HG02623 (cell line): Measurements from ENCODE around the gene PRKAR1B.

Experiments
- ATAC-seq: cut with Tn5 transposase; IDR thresholded peaks from one replicate; pipeline ENCODE4 v1.9.1; 2021; ENCODE audit warnings: moderate library complexity; ENCODE audit not compliant: unreplicated experiment

The PRKAR1B gene

GRCh38 chr7:727104-727805 lies at the start of gene PRKAR1B:
TSS of gene PRKAR1B (minus strand) at chr7:727281. CDS start at chr7:711505, 15,776 bp downstream.
- peak; percentile 31 for ATAC-seq

GRCh38 chr7:776381-776780 lies 49.3 kb upstream of the PRKAR1B start:
- no peak for ATAC-seq

GRCh38 chr7:774161-775109 lies 47.4 kb upstream of the PRKAR1B start:
- ATAC-seq, result no peak

- ATAC-seq, result no peak
These were observed 46.5 kb upstream of the PRKAR1B start for GRCh38 chr7:773622-773915.

- no peak for ATAC-seq
These were observed 46.0 kb upstream of the PRKAR1B start for GRCh38 chr7:772861-773621.

- no peak for ATAC-seq
These were observed 45.3 kb upstream of the PRKAR1B start for GRCh38 chr7:772392-772791.

GRCh38 chr7:772005-772294 lies 44.9 kb upstream of the PRKAR1B start:
- ATAC-seq, result no peak

- ATAC-seq, result no peak
These were observed 44.3 kb upstream of the PRKAR1B start for GRCh38 chr7:771234-772004.

- ATAC-seq, result no peak
These were observed 43.7 kb upstream of the PRKAR1B start for GRCh38 chr7:770741-771166.

GRCh38 chr7:770336-770735 lies 43.3 kb upstream of the PRKAR1B start:
- no peak for ATAC-seq

GRCh38 chr7:768881-769504 lies 41.9 kb upstream of the PRKAR1B start:
- ATAC-seq, result no peak

- ATAC-seq, result no peak
These were observed 41.1 kb upstream of the PRKAR1B start for GRCh38 chr7:767941-768731.

- no peak for ATAC-seq
These were observed 40.5 kb upstream of the PRKAR1B start for GRCh38 chr7:767580-767940.

- no peak for ATAC-seq
These were observed 38.3 kb upstream of the PRKAR1B start for GRCh38 chr7:765383-765782.

GRCh38 chr7:763762-764161 lies 36.7 kb upstream of the PRKAR1B start:
- ATAC-seq, result no peak

- no peak for ATAC-seq
These were observed 35.8 kb upstream of the PRKAR1B start for GRCh38 chr7:762885-763284.

GRCh38 chr7:761631-762030 lies 34.5 kb upstream of the PRKAR1B start:
- ATAC-seq, result no peak

GRCh38 chr7:761101-761500 lies 34.0 kb upstream of the PRKAR1B start:
- no peak for ATAC-seq

GRCh38 chr7:760006-760405 lies 32.9 kb upstream of the PRKAR1B start:
- no peak for ATAC-seq

GRCh38 chr7:759569-759968 lies 32.5 kb upstream of the PRKAR1B start:
- ATAC-seq, result no peak
